ENCODE results near the gene HOXD10. TPM values are rescaled to one million over a fixed set of nuclear protein-coding genes. Genes with fewer than 3 reads are reported as not detected.
A peak's percentile ranks its signal among the peaks of the same experiment; 100 is the strongest.

HOXD10 gene
- total RNA-seq, 1 donor from 2014 or later, result 14.3 TPM

DNA sequence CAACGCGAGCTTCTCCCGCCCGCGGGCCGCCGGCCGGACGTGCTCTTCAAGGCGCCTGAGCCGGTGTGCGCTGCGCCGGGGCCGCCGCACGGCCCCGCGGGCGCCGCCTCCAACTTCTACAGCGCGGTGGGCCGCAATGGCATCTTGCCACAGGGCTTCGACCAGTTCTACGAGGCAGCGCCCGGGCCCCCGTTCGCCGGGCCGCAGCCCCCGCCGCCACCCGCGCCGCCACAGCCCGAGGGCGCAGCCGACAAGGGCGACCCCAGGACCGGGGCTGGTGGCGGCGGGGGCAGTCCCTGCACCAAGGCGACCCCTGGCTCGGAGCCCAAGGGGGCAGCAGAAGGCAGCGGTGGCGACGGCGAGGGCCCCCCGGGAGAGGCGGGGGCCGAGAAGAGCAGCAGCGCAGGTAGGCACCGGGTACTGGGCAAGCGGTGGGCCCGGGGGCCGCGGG is 8.8 kb upstream of the HOXD10 start:
- no peak for DNase-seq (ENCODE audit: low read depth)
- H3K4me3 ChIP-seq (ENCODE audit: low read depth, low read length), result peak overlapping the region; percentile 35
- TF ChIP-seq, protein P1, sequence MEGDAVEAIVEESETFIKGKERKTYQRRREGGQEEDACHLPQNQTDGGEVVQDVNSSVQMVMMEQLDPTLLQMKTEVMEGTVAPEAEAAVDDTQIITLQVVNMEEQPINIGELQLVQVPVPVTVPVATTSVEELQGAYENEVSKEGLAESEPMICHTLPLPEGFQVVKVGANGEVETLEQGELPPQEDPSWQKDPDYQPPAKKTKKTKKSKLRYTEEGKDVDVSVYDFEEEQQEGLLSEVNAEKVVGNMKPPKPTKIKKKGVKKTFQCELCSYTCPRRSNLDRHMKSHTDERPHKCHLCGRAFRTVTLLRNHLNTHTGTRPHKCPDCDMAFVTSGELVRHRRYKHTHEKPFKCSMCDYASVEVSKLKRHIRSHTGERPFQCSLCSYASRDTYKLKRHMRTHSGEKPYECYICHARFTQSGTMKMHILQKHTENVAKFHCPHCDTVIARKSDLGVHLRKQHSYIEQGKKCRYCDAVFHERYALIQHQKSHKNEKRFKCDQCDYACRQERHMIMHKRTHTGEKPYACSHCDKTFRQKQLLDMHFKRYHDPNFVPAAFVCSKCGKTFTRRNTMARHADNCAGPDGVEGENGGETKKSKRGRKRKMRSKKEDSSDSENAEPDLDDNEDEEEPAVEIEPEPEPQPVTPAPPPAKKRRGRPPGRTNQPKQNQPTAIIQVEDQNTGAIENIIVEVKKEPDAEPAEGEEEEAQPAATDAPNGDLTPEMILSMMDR (conservative IDR thresholded peaks at IDR 0.05; ENCODE audit: low read depth, low read length), result no peak

DNA sequence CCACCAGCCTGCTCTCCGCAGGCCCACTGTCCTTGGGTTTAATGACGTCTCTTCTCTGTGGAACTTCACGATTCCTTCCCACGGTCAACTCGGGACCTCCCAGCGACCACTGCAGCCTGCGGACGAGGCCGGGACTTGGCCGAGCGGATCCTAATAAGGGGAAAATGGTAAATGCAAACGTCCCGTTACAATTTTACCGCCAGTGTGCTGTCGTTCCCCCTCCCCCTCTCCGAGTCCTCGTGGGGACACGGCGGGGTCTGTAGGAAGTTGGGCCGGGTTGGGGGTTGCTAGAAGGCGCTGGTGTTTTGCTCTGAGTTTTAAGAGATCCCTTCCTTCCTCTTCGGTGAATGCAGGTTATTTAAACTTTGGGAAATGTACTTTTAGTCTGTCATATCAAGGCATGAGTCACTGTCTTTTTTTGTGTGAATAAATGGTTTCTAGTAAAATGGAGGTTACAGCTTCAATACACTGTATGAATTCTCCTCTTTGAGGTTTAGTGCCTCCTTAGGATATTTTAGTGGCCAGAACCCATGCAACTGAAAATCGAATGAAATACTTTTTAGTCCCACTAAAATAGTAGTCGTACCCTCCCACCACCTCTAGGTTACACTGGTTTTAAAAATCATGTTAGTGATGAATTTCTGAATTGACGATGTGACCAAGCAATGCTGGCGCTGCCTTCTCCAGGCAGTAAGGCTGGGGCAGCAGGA is 7.2 kb upstream of the HOXD10 start:
- peak overlapping the region; percentile 35 for H3K4me3 ChIP-seq (ENCODE audit: low read depth, low read length)
- no peak for DNase-seq (ENCODE audit: low read depth)
- TF ChIP-seq, protein P1 (conservative IDR thresholded peaks at IDR 0.05; ENCODE audit: low read depth, low read length), result no peak

DNA sequence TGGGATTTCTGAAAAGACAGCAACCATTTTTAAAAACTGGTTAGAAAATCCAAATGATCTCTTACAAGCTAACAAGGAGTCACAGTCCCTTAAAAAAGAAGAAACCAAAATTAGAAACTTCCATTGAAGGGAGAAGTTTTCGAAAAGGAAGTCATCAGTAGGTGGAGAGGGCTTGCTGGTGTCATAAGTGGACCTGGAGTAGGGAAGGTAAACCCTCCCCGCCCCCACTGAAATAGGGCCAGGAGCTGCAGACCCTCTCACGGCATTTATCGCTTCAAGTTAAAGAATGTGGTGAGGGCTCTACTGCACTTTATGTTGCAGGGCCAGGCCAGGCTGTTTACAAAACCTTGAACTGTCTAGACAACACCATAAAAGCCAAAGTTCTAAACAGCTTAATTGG is 6.6 kb upstream of the HOXD10 start:
- DNase-seq (ENCODE audit: low read depth), result no peak
- TF ChIP-seq, protein P1 (conservative IDR thresholded peaks at IDR 0.05; ENCODE audit: low read depth, low read length), result no peak
- peak overlapping the region; percentile 35 for H3K4me3 ChIP-seq (ENCODE audit: low read depth, low read length)

DNA sequence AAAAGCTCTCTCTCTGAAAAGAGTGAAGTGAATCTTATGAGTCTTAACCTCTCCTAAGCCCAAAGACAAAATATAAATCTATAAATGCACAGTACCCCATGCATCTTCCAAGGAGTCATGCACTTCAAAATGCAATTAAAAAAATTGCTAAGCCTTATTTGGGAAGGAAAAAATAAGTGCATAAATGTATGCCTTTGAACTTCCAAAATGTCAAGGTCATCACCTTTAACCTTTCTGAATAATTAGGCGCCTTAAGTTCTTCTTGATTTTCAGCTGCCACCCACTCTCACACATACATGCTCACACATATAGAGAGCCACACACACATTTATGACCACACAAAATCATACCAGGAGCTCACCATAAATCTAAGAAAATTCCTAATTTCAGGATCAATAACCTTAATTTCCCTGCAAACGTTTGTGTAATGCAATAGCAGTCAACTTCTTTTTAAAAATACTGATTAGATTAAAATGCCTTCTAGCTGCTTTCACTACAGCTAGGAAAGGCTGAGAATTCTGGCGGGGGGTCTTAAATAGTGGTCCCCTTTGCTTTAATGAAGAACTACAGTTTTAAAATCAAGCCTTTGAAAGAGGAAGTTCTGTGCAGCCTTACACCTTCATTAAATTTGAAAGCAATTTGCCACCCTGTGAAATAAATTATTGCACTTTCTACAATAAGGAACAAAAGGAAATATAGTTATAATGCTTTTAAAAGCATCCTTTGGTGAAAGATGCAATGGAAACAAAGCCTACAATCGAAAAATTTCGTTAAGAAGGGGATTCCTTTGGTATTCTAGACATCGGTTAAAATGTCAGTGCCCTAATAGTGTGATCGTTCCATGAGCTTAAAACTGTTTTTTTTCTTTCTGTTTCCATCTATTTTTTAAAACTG is 5.9 kb upstream of the HOXD10 start:
- DNase-seq (ENCODE audit: low read depth), result no peak
- TF ChIP-seq, protein P1 (conservative IDR thresholded peaks at IDR 0.05; ENCODE audit: low read depth, low read length), result no peak
- H3K4me3 ChIP-seq (ENCODE audit: low read depth, low read length), result peak overlapping the region; percentile 35

DNA sequence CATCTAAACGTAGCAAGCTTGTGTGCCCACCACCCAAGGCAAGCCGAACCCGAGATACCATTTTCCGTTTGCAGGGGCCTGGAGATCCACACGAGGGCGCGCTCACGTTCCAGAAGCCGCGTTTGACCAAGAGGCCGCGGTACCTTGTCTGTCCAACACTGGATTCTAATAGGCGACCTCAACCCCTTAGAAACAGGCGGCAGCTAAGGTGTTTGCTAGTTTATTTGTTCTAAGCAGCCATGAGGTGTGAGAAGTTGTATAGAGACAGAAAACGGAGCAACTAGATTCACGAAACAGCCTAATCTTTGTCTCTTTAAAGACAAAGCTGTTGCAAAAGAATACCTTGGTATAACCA is 5.3 kb upstream of the HOXD10 start:
- no peak for DNase-seq (ENCODE audit: low read depth)
- peak overlapping the region; percentile 36 for H3K4me3 ChIP-seq (ENCODE audit: low read depth, low read length)
- TF ChIP-seq, protein P1 (conservative IDR thresholded peaks at IDR 0.05; ENCODE audit: low read depth, low read length), result peak; percentile 90

DNA sequence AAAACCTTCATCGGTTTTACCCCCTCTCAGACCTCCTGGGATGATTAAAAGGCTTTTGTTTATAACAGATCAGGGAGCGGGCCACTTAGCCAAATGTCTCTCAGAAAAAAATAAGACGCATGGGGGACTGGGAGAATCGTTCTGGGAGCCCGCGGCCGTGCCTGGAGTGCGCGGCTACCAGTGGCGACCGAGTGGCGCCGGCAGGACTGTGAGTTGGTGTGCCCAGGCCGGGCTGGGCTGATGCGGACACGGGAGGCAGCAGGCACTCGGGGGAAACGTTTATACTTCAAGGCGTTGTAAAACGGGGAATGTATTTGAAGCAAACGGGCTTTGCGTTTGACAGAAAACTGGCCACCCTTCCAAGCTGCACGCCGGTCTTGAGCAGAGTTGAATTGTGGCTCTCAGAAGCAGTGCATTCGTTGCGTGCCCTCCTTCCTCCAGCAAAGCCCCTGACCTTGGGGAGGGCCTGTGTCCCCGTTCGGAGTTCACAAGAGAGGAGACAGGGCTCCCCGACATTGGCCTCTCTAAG is 4.7 kb upstream of the HOXD10 start:
- no peak for DNase-seq (ENCODE audit: low read depth)
- H3K4me3 ChIP-seq (ENCODE audit: low read depth, low read length), result peak overlapping the region; percentile 36
- TF ChIP-seq, protein P1 (conservative IDR thresholded peaks at IDR 0.05; ENCODE audit: low read depth, low read length), result no peak

Measured in epithelial cell of proximal tubule (primary cell).